Panc1 (cell line): ENCODE measurements around the gene ZFP3. TPM values are rescaled to one million over a fixed set of nuclear protein-coding genes. Genes with fewer than 3 reads are reported as not detected.

Experiments used
- ATAC-seq: fragments of 200-7000 bp; cut with Tn5 transposase; 2 replicates; pipeline ENCODE4 v1.9.1; 2020; ENCODE audit warnings: mild to moderate bottlenecking, moderate library complexity
- BruUV-seq: library from RNA; stranded (reverse); fragments of 400-500 nt; replicated peaks from 2 replicates; lab custom pipeline; 2021; lab: Mats Ljungman, UMichigan
- CTCF ChIA-PET: fragments of 300-600 bp; sonication (Branson Sonifier 250); formaldehyde crosslinking; loops from one replicate; lab custom pipeline; 2022; ENCODE audit warnings: antibody characterized with exemption; lab: Charles Lee
- POLR2A ChIA-PET: fragments of 300-600 bp; sonication (Branson Sonifier 250); formaldehyde crosslinking; loops from one replicate; lab custom pipeline; 2022; ENCODE audit warnings: antibody characterized with exemption; lab: Charles Lee
- DNase-seq: peaks from one replicate; pipeline ENCODE4 v3.0.0-alpha.2; 2010; ENCODE audit warnings: low read depth, low spot score
- H3K27ac ChIP-seq: 2 replicates; pipeline ENCODE4 v1.5.1; 2011; ENCODE audit warnings: mild to moderate bottlenecking, low read length, inconsistent platforms
- H3K27me3 ChIP-seq: fragments of 200-500 bp; sonication (Bioruptor generic); 2 replicates; pipeline ENCODE4 v1.6.0; 2014; ENCODE audit warnings: low read length, inconsistent platforms; ENCODE audit not compliant: control insufficient read depth, insufficient read depth
- H3K36me3 ChIP-seq: fragments of 200-500 bp; sonication (Bioruptor generic); 2 replicates; pipeline ENCODE4 v1.5.1; 2014; ENCODE audit warnings: inconsistent platforms, mild to moderate bottlenecking, low read length, moderate library complexity; ENCODE audit not compliant: control insufficient read depth, insufficient read depth
- H3K4me1 ChIP-seq: 2 replicates; pipeline ENCODE4 v1.5.1; 2011; ENCODE audit warnings: inconsistent platforms, mild to moderate bottlenecking, low read length, moderate library complexity; ENCODE audit not compliant: control insufficient read depth, insufficient read depth
- H3K4me3 ChIP-seq, 2 experiments: 2 replicates each; pipeline ENCODE4 v1.5.1; 2011 to 2012; ENCODE audit warnings: low read depth in 2 of 2, low read length in 2 of 2, mild to moderate bottlenecking in 2 of 2, inconsistent platforms in 1 of 2, moderate library complexity in 1 of 2
- H3K9me3 ChIP-seq: fragments of 200-500 bp; sonication (Bioruptor generic); 2 replicates; pipeline ENCODE4 v1.5.1; 2014; ENCODE audit warnings: low read depth, mild to moderate bottlenecking, inconsistent platforms, low read length, moderate library complexity; ENCODE audit not compliant: control insufficient read depth, insufficient read depth
- POLR2AphosphoS5 ChIP-seq: IDR thresholded peaks from 2 replicates; pipeline ENCODE4 v1.6.1; 2012; ENCODE audit warnings: mild to moderate bottlenecking, low read depth, low read length, moderate library complexity
- SIN3A ChIP-seq: IDR thresholded peaks from 2 replicates; pipeline ENCODE4 v1.6.1; 2012; ENCODE audit warnings: low read depth, mild to moderate bottlenecking, low read length, moderate library complexity, borderline replicate concordance; ENCODE audit not compliant: insufficient read depth
- TCF7L2 ChIP-seq: IDR thresholded peaks from 2 replicates; pipeline ENCODE4 v1.6.1; 2011; ENCODE audit warnings: mild to moderate bottlenecking, low read depth, low read length, inconsistent platforms
- in situ Hi-C: cut with HindIII; loops from 2 replicates; pipeline ENCODE4 v1.10.0; 2016; ENCODE audit warnings: low sequenced_read_pairs, low pct_unique_long_range_greater_than_20kb
- intact Hi-C: fragments of 100-400 bp; cut with micrococcal nuclease; formaldehyde crosslinking; loops from one replicate; pipeline ENCODE4 v1.10.0; 2022; ENCODE audit not compliant: unreplicated experiment
- total RNA-seq: library from RNA; stranded (reverse); gene quantifications from one replicate; pipeline ENCODE4 v1.2.1, GENCODE V29; 2021; ENCODE audit not compliant: unreplicated experiment
- TF ChIP-seq, protein P1 (sequence below): fragments of 450-650 bp; IDR thresholded peaks from 2 replicates; pipeline ENCODE4 v1.5.1; 2017; ENCODE audit warnings: mild to moderate bottlenecking
- TF ChIP-seq, protein P2 (sequence below), 2 experiments: IDR thresholded peaks; 2 replicates each; pipeline ENCODE4 v1.6.1; 2011 to 2012; ENCODE audit warnings: low read depth in 2 of 2, control low read depth in 1 of 2, low read length in 1 of 2, mild to moderate bottlenecking in 1 of 2, moderate library complexity in 1 of 2; ENCODE audit not compliant: insufficient read depth in 1 of 2

ZFP3 gene
- total RNA-seq, 1 experiment from 2014 or later, result not detected

DNA sequence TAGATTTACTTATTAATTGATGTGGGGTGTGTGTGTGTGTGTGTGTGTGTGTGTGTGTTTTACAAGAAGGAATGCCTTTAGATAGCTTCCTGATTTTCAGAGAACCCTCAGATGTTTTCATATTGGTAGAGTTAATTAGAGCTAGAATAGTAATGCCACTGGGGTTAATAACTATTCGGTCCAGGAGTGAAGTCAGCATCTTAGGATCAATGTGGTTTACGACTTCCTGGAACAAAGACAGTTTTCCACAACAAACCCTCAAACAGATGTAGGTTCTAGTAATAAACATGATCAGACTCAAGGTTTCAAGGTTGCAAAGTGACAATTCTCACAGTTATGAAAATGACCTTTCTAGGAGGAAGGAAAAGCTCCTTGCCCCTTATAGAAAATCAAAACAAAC lies 30.8 kb upstream of the ZFP3 start:
- H3K36me3 ChIP-seq, result no peaks in the 10 kb centered on the region
- in situ Hi-C loops, result no loop called here
- ChIA-PET POLR2A (interaction anchor here (0.6 kb wide), 1 partner anchor 66 kb away, joined by 3 read pairs; no protein-coding TSS in a partner anchor), CTCF (no interaction called here)
- H3K27me3 ChIP-seq, result no peaks in the 10 kb centered on the region
- no peak for TF ChIP-seq TCF7L2
- TF ChIP-seq, protein P1, sequence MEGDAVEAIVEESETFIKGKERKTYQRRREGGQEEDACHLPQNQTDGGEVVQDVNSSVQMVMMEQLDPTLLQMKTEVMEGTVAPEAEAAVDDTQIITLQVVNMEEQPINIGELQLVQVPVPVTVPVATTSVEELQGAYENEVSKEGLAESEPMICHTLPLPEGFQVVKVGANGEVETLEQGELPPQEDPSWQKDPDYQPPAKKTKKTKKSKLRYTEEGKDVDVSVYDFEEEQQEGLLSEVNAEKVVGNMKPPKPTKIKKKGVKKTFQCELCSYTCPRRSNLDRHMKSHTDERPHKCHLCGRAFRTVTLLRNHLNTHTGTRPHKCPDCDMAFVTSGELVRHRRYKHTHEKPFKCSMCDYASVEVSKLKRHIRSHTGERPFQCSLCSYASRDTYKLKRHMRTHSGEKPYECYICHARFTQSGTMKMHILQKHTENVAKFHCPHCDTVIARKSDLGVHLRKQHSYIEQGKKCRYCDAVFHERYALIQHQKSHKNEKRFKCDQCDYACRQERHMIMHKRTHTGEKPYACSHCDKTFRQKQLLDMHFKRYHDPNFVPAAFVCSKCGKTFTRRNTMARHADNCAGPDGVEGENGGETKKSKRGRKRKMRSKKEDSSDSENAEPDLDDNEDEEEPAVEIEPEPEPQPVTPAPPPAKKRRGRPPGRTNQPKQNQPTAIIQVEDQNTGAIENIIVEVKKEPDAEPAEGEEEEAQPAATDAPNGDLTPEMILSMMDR, result no peak
- TF ChIP-seq, protein P2, sequence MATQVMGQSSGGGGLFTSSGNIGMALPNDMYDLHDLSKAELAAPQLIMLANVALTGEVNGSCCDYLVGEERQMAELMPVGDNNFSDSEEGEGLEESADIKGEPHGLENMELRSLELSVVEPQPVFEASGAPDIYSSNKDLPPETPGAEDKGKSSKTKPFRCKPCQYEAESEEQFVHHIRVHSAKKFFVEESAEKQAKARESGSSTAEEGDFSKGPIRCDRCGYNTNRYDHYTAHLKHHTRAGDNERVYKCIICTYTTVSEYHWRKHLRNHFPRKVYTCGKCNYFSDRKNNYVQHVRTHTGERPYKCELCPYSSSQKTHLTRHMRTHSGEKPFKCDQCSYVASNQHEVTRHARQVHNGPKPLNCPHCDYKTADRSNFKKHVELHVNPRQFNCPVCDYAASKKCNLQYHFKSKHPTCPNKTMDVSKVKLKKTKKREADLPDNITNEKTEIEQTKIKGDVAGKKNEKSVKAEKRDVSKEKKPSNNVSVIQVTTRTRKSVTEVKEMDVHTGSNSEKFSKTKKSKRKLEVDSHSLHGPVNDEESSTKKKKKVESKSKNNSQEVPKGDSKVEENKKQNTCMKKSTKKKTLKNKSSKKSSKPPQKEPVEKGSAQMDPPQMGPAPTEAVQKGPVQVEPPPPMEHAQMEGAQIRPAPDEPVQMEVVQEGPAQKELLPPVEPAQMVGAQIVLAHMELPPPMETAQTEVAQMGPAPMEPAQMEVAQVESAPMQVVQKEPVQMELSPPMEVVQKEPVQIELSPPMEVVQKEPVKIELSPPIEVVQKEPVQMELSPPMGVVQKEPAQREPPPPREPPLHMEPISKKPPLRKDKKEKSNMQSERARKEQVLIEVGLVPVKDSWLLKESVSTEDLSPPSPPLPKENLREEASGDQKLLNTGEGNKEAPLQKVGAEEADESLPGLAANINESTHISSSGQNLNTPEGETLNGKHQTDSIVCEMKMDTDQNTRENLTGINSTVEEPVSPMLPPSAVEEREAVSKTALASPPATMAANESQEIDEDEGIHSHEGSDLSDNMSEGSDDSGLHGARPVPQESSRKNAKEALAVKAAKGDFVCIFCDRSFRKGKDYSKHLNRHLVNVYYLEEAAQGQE (IDR thresholded peaks at IDR 0.05; ENCODE audit: insufficient read depth in 1 of 2, low read depth in 2 of 2, low read length in 1 of 2), result no peak
- ATAC-seq (no peak), DNase-seq (no peak)
- no peak overlapping the region for H3K27ac ChIP-seq
- intact Hi-C loops, result no loop called here
- H3K9me3 ChIP-seq, result no peaks in the 10 kb centered on the region
- no TSS peak for BruUV-seq
- H3K4me3 ChIP-seq, result no peak overlapping the region
- no peaks in the 10 kb centered on the region for H3K4me1 ChIP-seq

GRCh38 chr17:5049314-5049841 lies 28.9 kb upstream of the ZFP3 start:
- no peak overlapping the region for H3K27ac ChIP-seq
- DNase-seq, result no peak
- H3K4me3 ChIP-seq, result no peak overlapping the region
- TF ChIP-seq POLR2AphosphoS5 (no peak), SIN3A (no peak), TCF7L2 (no peak)
- TF ChIP-seq, protein P2 (IDR thresholded peaks at IDR 0.05; ENCODE audit: insufficient read depth in 1 of 2, low read depth in 2 of 2, low read length in 1 of 2), result no peak
- TF ChIP-seq, protein P1, result no peak
- ChIA-PET CTCF (interaction anchor here (0.7 kb wide), 1 partner anchor 38 kb away, joined by 3 read pairs; no protein-coding TSS in a partner anchor), POLR2A (no interaction called here)
- ATAC-seq, result no peak
- H3K27me3 ChIP-seq, result no peaks in the 10 kb centered on the region
- H3K36me3 ChIP-seq, result no peaks in the 10 kb centered on the region
- in situ Hi-C loops (no loop called here), intact Hi-C loops (no loop called here)
- no peaks in the 10 kb centered on the region for H3K4me1 ChIP-seq
- no TSS peak for BruUV-seq
- no peaks in the 10 kb centered on the region for H3K9me3 ChIP-seq
